ENCODE results near the gene NLRP5.
"Not testable (repeated sequence)": the region's sequence is repeated elsewhere in the genome, so short reads cannot be mapped to it uniquely, and the experiment has no call there.

Gene NLRP5

GRCh38 chr19:56079609-56080008, 93.0 kb downstream of the NLRP5 start:
- no peak for DNase-seq

- DNase-seq, result peak; percentile 80
These were observed 94.3 kb downstream of the NLRP5 start for GRCh38 chr19:56080669-56081401.

- no peak for DNase-seq
These were observed 97.1 kb downstream of the NLRP5 start for GRCh38 chr19:56083668-56084067.

- no peak for DNase-seq
These were observed 98.4 kb downstream of the NLRP5 start for GRCh38 chr19:56084835-56085536.

GRCh38 chr19:56085571-56086275, 99.1 kb downstream of the NLRP5 start:
- no peak for DNase-seq

- no peak for DNase-seq
These were observed 100.3 kb downstream of the NLRP5 start for GRCh38 chr19:56086671-56087430.

GRCh38 chr19:56087647-56088496, 101.3 kb downstream of the NLRP5 start:
- DNase-seq, result no peak

GRCh38 chr19:56088497-56089215, 102.1 kb downstream of the NLRP5 start:
- DNase-seq, result no peak

GRCh38 chr19:56089344-56089743, 102.8 kb downstream of the NLRP5 start:
- no peak for DNase-seq

- DNase-seq, result no peak
These were observed 104.5 kb downstream of the NLRP5 start for GRCh38 chr19:56091066-56091490.

- no peak for DNase-seq
These were observed 105.4 kb downstream of the NLRP5 start for GRCh38 chr19:56091751-56092546.

GRCh38 chr19:56092685-56093631, 106.4 kb downstream of the NLRP5 start:
- DNase-seq, result no peak

GRCh38 chr19:56094449-56094848, 107.9 kb downstream of the NLRP5 start:
- no peak for DNase-seq

GRCh38 chr19:56096665-56097064, 110.1 kb downstream of the NLRP5 start:
- DNase-seq, result no peak

- no peak for DNase-seq
These were observed 110.7 kb downstream of the NLRP5 start for GRCh38 chr19:56097306-56097705.

GRCh38 chr19:56097776-56098175, 111.2 kb downstream of the NLRP5 start:
- DNase-seq, result no peak

GRCh38 chr19:56098237-56098636, 111.7 kb downstream of the NLRP5 start:
- DNase-seq, result not testable (repeated sequence)

GRCh38 chr19:56098731-56099568, 112.4 kb downstream of the NLRP5 start:
- DNase-seq, result no peak

All from femur (tissue), 1 donor.